ENCODE data around the gene MFSD2A. TPM values are rescaled to one million over a fixed set of nuclear protein-coding genes. Genes with fewer than 3 reads are reported as not detected.

The MFSD2A gene
- total and polyA plus RNA-seq, 9 of the 15 experiments (the other 6 are each of a cell fraction or from before 2014, with no cell fraction given) = 0.06 to 0.40 (median 0.15) TPM; not detected in 4

- no TSS peak for BruUV-seq (replicated peaks)
- WGBS (ENCODE audit: insufficient coverage, low coverage, missing lambda C conversion rate) = 63% methylated on average over 5 of the region's 5 CpGs
- no peak for FAIRE-seq
- H3K4me3 ChIP-seq = no peak overlapping the region
- no peaks in the 10 kb centered on the region for H3K9me1 ChIP-seq (ENCODE audit: control insufficient read depth, insufficient read depth, low read length)
- no peak for DNase-seq (ENCODE audit: extremely low read depth in 1 of 4, low spot score in 3 of 4)
- no peak overlapping the region for H3K27ac ChIP-seq (ENCODE audit: extremely low read depth, low read depth, low read length)
- H3K9me3 ChIP-seq (replicated peaks; ENCODE audit: control insufficient read depth, insufficient read depth, low read depth, low read length) = no peaks in the 10 kb centered on the region
- no peaks in the 10 kb centered on the region for H3K4me1 ChIP-seq (replicated peaks in 1 of 2; ENCODE audit: control insufficient read depth in 2 of 2, insufficient read depth in 2 of 2, low read length in 2 of 2)
- H2AFZ ChIP-seq (ENCODE audit: low read depth, low read length) = no peak overlapping the region
- ChIA-PET CTCF (ENCODE audit: low intra/inter-chr PET ratio) (interaction anchor here (0.5 kb wide), 1 partner anchor 364 kb away, joined by 3 read pairs; no protein-coding TSS in a partner anchor), POLR2A (no interaction called here)
- intact Hi-C loops (cut with micrococcal nuclease) = no loop called here
- TF ChIP-seq TCF7L2 (IDR thresholded peaks at IDR 0.05; ENCODE audit: low read depth, low read length) (no peak), TCF3 (CRISPR knock-in tag; IDR thresholded peaks at IDR 0.05) (no peak), CSDE1 (IDR thresholded peaks at IDR 0.05) (no peak)
- H3K79me2 ChIP-seq (ENCODE audit: control insufficient read depth, insufficient read depth, low read length) = no peaks in the 10 kb centered on the region
- no peak overlapping the region for H3K9ac ChIP-seq (ENCODE audit: insufficient read depth in 1 of 2, low read depth in 2 of 2, low read length in 2 of 2)
- no peak for ATAC-seq
- H3K27me3 ChIP-seq (ENCODE audit: control insufficient read depth in 2 of 2, insufficient read depth in 2 of 2, low read length in 2 of 2) = no peaks in the 10 kb centered on the region; a peak in 1 of 5 replicates
- no peak overlapping the region for H3K4me2 ChIP-seq (ENCODE audit: insufficient read depth, low read length)
- in situ Hi-C loops (cut with MboI) = no loop called here
- no peaks in the 10 kb centered on the region for H3K36me3 ChIP-seq (ENCODE audit: control insufficient read depth, insufficient read depth, low read length)
- no peaks in the 10 kb centered on the region for H4K20me1 ChIP-seq (replicated peaks; ENCODE audit: control insufficient read depth, insufficient read depth, low read length)
Observed at GRCh38 chr1:39992888-39993287, 37.9 kb downstream of the MFSD2A start.

DNA sequence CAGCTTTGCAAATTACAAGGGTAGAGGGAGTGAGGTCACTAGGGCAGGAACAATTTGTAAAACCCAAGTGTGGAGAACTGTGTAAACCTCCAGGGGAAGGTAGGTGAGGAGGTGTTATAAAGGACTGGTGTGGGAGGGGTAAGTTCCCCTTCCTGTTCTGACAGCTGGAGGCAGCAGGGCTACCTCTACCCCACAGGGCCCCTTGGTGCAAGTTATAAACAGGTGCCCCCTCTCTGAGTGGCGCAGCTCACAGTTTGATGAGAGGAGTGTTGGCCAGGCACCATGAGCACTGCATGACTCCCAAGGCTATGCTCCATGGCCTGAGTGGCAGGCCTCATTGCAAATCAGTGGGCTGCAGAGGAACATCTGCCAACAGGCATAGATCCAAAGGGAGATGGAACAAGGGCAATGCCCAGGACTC lies 41.0 kb downstream of the MFSD2A start:
- FAIRE-seq (no peak), DNase-seq (ENCODE audit: extremely low read depth in 1 of 4, low spot score in 3 of 4) (no peak), ATAC-seq (no peak; the same call in 2 of the 3 replicates)
- POLR2A ChIA-PET = no interaction called here
- intact Hi-C loops (cut with micrococcal nuclease) (no loop called here), in situ Hi-C loops (cut with MboI) (no loop called here)
- H4K20me1 ChIP-seq (replicated peaks; ENCODE audit: control insufficient read depth, insufficient read depth, low read length) = no peaks in the 10 kb centered on the region
- H3K27ac ChIP-seq (ENCODE audit: extremely low read depth, low read depth, low read length) = no peak overlapping the region
- no peak overlapping the region for H3K9ac ChIP-seq (ENCODE audit: insufficient read depth in 1 of 2, low read depth in 2 of 2, low read length in 2 of 2)
- H3K79me2 ChIP-seq (ENCODE audit: control insufficient read depth, insufficient read depth, low read length) = no peaks in the 10 kb centered on the region
- H3K4me1 ChIP-seq (replicated peaks in 1 of 2; ENCODE audit: control insufficient read depth in 2 of 2, insufficient read depth in 2 of 2, low read length in 2 of 2) = no peaks in the 10 kb centered on the region
- BruUV-seq (replicated peaks) = no TSS peak
- CTCF ChIA-PET (ENCODE audit: low intra/inter-chr PET ratio) = no interaction called here
- H3K9me1 ChIP-seq (ENCODE audit: control insufficient read depth, insufficient read depth, low read length) = no peaks in the 10 kb centered on the region
- H3K4me3 ChIP-seq = no peak overlapping the region
- H2AFZ ChIP-seq (ENCODE audit: low read depth, low read length) = no peak overlapping the region
- H3K4me2 ChIP-seq (ENCODE audit: insufficient read depth, low read length) = no peak overlapping the region
- peaks cover 0 to 6% of the 10 kb centered on the region in 2 experiments; a peak in 3 of 5 replicates for H3K27me3 ChIP-seq (ENCODE audit: control insufficient read depth in 2 of 2, insufficient read depth in 2 of 2, low read length in 2 of 2)
- WGBS (ENCODE audit: insufficient coverage, low coverage, missing lambda C conversion rate) = 8% methylated on average over 1 of the region's 1 CpG
- H3K36me3 ChIP-seq (ENCODE audit: control insufficient read depth, insufficient read depth, low read length) = no peaks in the 10 kb centered on the region
- H3K9me3 ChIP-seq (replicated peaks; ENCODE audit: control insufficient read depth, insufficient read depth, low read depth, low read length) = no peaks in the 10 kb centered on the region; the same call in 1 of the 2 replicates
- no peak for TF ChIP-seq TAL1 (IDR thresholded peaks at IDR 0.05)
- no peak for TF ChIP-seq SP1 (CRISPR knock-in tag; IDR thresholded peaks at IDR 0.05)
- no peak for TF ChIP-seq RBM14 (IDR thresholded peaks at IDR 0.05; ENCODE audit: borderline replicate concordance, insufficient read depth, low read depth, low read length)
- TF ChIP-seq GABPA (tag; conservative IDR thresholded peaks at IDR 0.05; ENCODE audit: low read depth) = no peak
- TF ChIP-seq NFATC3 (IDR thresholded peaks at IDR 0.05) = no peak
- TF ChIP-seq, protein P1, sequence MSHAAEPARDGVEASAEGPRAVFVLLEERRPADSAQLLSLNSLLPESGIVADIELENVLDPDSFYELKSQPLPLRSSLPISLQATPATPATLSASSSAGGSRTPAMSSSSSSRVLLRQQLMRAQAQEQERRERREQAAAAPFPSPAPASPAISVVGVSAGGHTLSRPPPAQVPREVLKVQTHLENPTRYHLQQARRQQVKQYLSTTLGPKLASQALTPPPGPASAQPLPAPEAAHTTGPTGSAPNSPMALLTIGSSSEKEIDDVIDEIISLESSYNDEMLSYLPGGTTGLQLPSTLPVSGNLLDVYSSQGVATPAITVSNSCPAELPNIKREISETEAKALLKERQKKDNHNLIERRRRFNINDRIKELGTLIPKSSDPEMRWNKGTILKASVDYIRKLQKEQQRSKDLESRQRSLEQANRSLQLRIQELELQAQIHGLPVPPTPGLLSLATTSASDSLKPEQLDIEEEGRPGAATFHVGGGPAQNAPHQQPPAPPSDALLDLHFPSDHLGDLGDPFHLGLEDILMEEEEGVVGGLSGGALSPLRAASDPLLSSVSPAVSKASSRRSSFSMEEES (CRISPR knock-in tag; IDR thresholded peaks at IDR 0.05) = no peak
- TF ChIP-seq, protein P2, sequence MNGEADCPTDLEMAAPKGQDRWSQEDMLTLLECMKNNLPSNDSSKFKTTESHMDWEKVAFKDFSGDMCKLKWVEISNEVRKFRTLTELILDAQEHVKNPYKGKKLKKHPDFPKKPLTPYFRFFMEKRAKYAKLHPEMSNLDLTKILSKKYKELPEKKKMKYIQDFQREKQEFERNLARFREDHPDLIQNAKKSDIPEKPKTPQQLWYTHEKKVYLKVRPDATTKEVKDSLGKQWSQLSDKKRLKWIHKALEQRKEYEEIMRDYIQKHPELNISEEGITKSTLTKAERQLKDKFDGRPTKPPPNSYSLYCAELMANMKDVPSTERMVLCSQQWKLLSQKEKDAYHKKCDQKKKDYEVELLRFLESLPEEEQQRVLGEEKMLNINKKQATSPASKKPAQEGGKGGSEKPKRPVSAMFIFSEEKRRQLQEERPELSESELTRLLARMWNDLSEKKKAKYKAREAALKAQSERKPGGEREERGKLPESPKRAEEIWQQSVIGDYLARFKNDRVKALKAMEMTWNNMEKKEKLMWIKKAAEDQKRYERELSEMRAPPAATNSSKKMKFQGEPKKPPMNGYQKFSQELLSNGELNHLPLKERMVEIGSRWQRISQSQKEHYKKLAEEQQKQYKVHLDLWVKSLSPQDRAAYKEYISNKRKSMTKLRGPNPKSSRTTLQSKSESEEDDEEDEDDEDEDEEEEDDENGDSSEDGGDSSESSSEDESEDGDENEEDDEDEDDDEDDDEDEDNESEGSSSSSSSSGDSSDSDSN (IDR thresholded peaks at IDR 0.05; ENCODE audit: borderline replicate concordance in 1 of 2, low read depth in 2 of 2, low read length in 2 of 2) = no peak
- TF ChIP-seq ZC3H8 (IDR thresholded peaks at IDR 0.05) = no peak
- no peak for TF ChIP-seq EGR1 (conservative IDR thresholded peaks at IDR 0.05)

Data from K562 (cell line).